HepG2 (cell line): ENCODE measurements around the gene NUBP2. TPM values are rescaled to one million over a fixed set of nuclear protein-coding genes. Genes with fewer than 3 reads are reported as not detected.

ENCODE experiments used
- ATAC-seq: fragments of 200-7000 bp; cut with Tn5 transposase; 3 replicates; pipeline ENCODE4 v1.9.1; 2020; ENCODE audit warnings: mild to moderate bottlenecking, moderate library complexity
- BruUV-seq: library from RNA; stranded (reverse); fragments of 400-500 nt; replicated peaks from 2 replicates; lab custom pipeline; 2021; lab: Mats Ljungman, UMichigan
- CTCF ChIA-PET: fragments of 300-600 bp; formaldehyde crosslinking; extraction: SDS; loops from one replicate; lab custom pipeline; 2021; ENCODE audit warnings: low total read pairs, inconsistent platforms, low intra/inter-chr PET ratio; lab: Yijun Ruan, JAX
- POLR2A ChIA-PET: fragments of 350-600 bp; sonication (Branson Sonifier 250); formaldehyde crosslinking; loops from one replicate; lab custom pipeline; 2020; ENCODE audit warnings: antibody characterized with exemption, inconsistent platforms; lab: Yijun Ruan, JAX
- DNase-seq: peaks from one replicate; pipeline ENCODE4 v3.0.0-alpha.2; 2015; ENCODE audit warnings: low spot score
- FAIRE-seq: peaks from 3 replicates; lab custom pipeline; 2011; peaks lifted over from hg19 to GRCh38; lab: Jason Lieb, UNC
- H2AFZ ChIP-seq: one replicate; pipeline ENCODE4 v1.6.1; 2011; ENCODE audit warnings: low read length, inconsistent platforms
- H3K27ac ChIP-seq: fragments of 300-600 bp; 3 replicates; pipeline ENCODE4 v1.8.0; 2011; ENCODE audit warnings: mixed run types, mild to moderate bottlenecking, mixed read lengths, low read length, inconsistent platforms; ENCODE audit not compliant: insufficient read depth; ENCODE audit errors: extremely low read length
- H3K27me3 ChIP-seq, 2 experiments: fragments of 200-600 bp in 1 of 2; 2 replicates in 1 of 2; 3 replicates in 1 of 2; pipeline versions ENCODE4 v1.6.0 to v1.8.0; 2011; ENCODE audit warnings: low read length in 2 of 2, mild to moderate bottlenecking in 2 of 2, moderate library complexity in 2 of 2, inconsistent platforms in 1 of 2; ENCODE audit not compliant: insufficient read depth in 2 of 2, control insufficient read depth in 1 of 2
- H3K36me3 ChIP-seq, 2 experiments: fragments of 200-600 bp in 1 of 2; replicated peaks in 1 of 2; 2 replicates in 1 of 2; 3 replicates in 1 of 2; pipeline versions ENCODE4 v1.5.1 to v1.8.0; 2011; ENCODE audit warnings: low read length in 2 of 2, inconsistent platforms in 1 of 2; ENCODE audit not compliant: insufficient read depth in 2 of 2, control insufficient read depth in 1 of 2
- H3K4me1 ChIP-seq: 2 replicates; pipeline ENCODE4 v1.5.1; 2012; ENCODE audit warnings: low read length, inconsistent platforms; ENCODE audit not compliant: insufficient read depth
- H3K4me2 ChIP-seq: 2 replicates; pipeline ENCODE4 v1.6.0; 2011; ENCODE audit warnings: low read depth, low read length, inconsistent platforms
- H3K4me3 ChIP-seq, 3 experiments: fragments of 200-600 bp in 1 of 3; sonication (generic), shearing (Covaris generic) in 1 of 3; replicated peaks in 1 of 3; 2 replicates each; pipeline ENCODE4 v1.5.1; 2011 to 2016; ENCODE audit warnings: low read length in 3 of 3, inconsistent platforms in 2 of 3, low read depth in 2 of 3, mild to moderate bottlenecking in 2 of 3, control low read depth in 1 of 3, mixed read lengths in 1 of 3; ENCODE audit not compliant: insufficient read depth in 1 of 3
- H3K79me2 ChIP-seq: one replicate; pipeline ENCODE4 v1.6.1; 2011; ENCODE audit warnings: low read length, inconsistent platforms; ENCODE audit not compliant: insufficient read depth
- H3K9ac ChIP-seq: 2 replicates; pipeline ENCODE4 v1.6.0; 2011; ENCODE audit warnings: mild to moderate bottlenecking, low read depth, low read length, inconsistent platforms; ENCODE audit not compliant: insufficient read depth
- H3K9me3 ChIP-seq: 2 replicates; pipeline ENCODE4 v1.5.1; 2012; ENCODE audit warnings: mild to moderate bottlenecking, low read length
- H4K20me1 ChIP-seq: 2 replicates; pipeline ENCODE4 v1.6.0; 2011; ENCODE audit warnings: inconsistent platforms, mild to moderate bottlenecking, low read length, moderate library complexity; ENCODE audit not compliant: insufficient read depth
- AGO2 ChIP-seq: fragments of 200-400 bp; formaldehyde crosslinking; optimal IDR thresholded peaks from 2 replicates; pipeline ENCODE3; 2017; ENCODE audit warnings: mild to moderate bottlenecking, low read depth, low read length, moderate library complexity
- ATF7-NPFF ChIP-seq: sonication (generic); formaldehyde crosslinking; IDR thresholded peaks from 2 replicates; pipeline ENCODE4 v1.8.1; 2023; ENCODE audit warnings: mild to moderate bottlenecking, low read depth, missing genetic modification reagents, moderate library complexity
- CREM ChIP-seq, 2 experiments: sonication (generic) in 1 of 2; formaldehyde crosslinking in 1 of 2; IDR thresholded peaks; 2 replicates each; pipeline versions ENCODE4 v1.4.0 to v1.6.1; 2016 to 2020; ENCODE audit warnings: antibody characterized with exemption in 1 of 2, mild to moderate bottlenecking in 1 of 2, missing genetic modification reagents in 1 of 2
- FOSL1 ChIP-seq: sonication (generic); formaldehyde crosslinking; IDR thresholded peaks from 2 replicates; pipeline ENCODE4 v1.9.0; 2021; ENCODE audit warnings: missing genetic modification reagents, borderline replicate concordance
- GFI1 ChIP-seq: sonication (generic); formaldehyde crosslinking; IDR thresholded peaks from 2 replicates; pipeline ENCODE4 v1.5.0; 2020; ENCODE audit warnings: missing genetic modification reagents, mild to moderate bottlenecking, borderline replicate concordance
- HNF4A ChIP-seq: sonication (generic); formaldehyde crosslinking; IDR thresholded peaks from 2 replicates; pipeline ENCODE4 v1.4.0; 2020; ENCODE audit warnings: missing genetic modification reagents
- HNRNPUL1 ChIP-seq: fragments of 200-400 bp; formaldehyde crosslinking; IDR thresholded peaks from 2 replicates; pipeline ENCODE4 v1.6.1; 2017; ENCODE audit warnings: low read depth, mild to moderate bottlenecking, low read length, moderate library complexity
- HOXA5 ChIP-seq: sonication (generic); formaldehyde crosslinking; IDR thresholded peaks from 2 replicates; pipeline ENCODE4 v1.4.0; 2020; ENCODE audit warnings: missing genetic modification reagents
- KLF16 ChIP-seq, 2 experiments: sonication (generic) in 1 of 2; formaldehyde crosslinking in 1 of 2; IDR thresholded peaks; 2 replicates each; pipeline versions ENCODE4 v1.6.1 to v1.8.0; 2016 to 2023; ENCODE audit warnings: missing genetic modification reagents in 2 of 2, missing compliant biosample characterization in 1 of 2
- PHB2 ChIP-seq: fragments of 450-650 bp; IDR thresholded peaks from 2 replicates; pipeline ENCODE4 v1.6.1; 2018; ENCODE audit not compliant: partially characterized antibody
- SSRP1 ChIP-seq: IDR thresholded peaks from 2 replicates; pipeline ENCODE4 v1.6.1; 2016; ENCODE audit warnings: control low read depth
- STAT5B ChIP-seq: sonication (generic); formaldehyde crosslinking; IDR thresholded peaks from 2 replicates; pipeline ENCODE4 v1.4.0; 2020; ENCODE audit warnings: missing genetic modification reagents
- ZNF615 ChIP-seq: sonication (generic); formaldehyde crosslinking; IDR thresholded peaks from 2 replicates; pipeline ENCODE4 v1.5.0; 2020; ENCODE audit warnings: mild to moderate bottlenecking, missing genetic modification reagents, borderline replicate concordance
- ZNF773 ChIP-seq: sonication (generic); formaldehyde crosslinking; IDR thresholded peaks from 2 replicates; pipeline ENCODE4 v1.4.0; 2020; ENCODE audit warnings: missing genetic modification reagents, borderline replicate concordance
- WGBS: methylation state at CpG from one replicate; pipeline ENCODE4 v1.1.6; 2017; ENCODE audit warnings: low lambda C conversion rate; 5-methylcytosine and 5-hydroxymethylcytosine counted together
- in situ Hi-C: cut with HindIII; loops from 2 replicates; pipeline ENCODE4 v1.10.0; 2017; ENCODE audit warnings: low pct_unique_long_range_greater_than_20kb; ENCODE audit not compliant: extremely low pct_ligation_motif_present
- intact Hi-C: fragments of 100-400 bp; cut with micrococcal nuclease; formaldehyde crosslinking; loops from one replicate; pipeline ENCODE4 v1.10.0; 2022; ENCODE audit not compliant: unreplicated experiment
- polyA plus RNA-seq, 8 experiments: library from polyadenylated mRNA; depleted of rRNA in 3 of 8; stranded (reverse) in 7 of 8; unstranded in 1 of 8; fragments of >200 nt; fragmentation: Illumina TruSeq in 4 of 8; extraction: Trizol in 4 of 8; gene quantifications; 2 replicates each; pipeline versions ENCODE4 v1.2.1 to v1.2.3, GENCODE V29; 2011 to 2016; ENCODE audit warnings: low read depth in 4 of 8, missing spikeins in 1 of 8, mixed read lengths in 1 of 8; ENCODE audit not compliant: insufficient read depth in 1 of 8
- total RNA-seq, 5 experiments: library from RNA; depleted of rRNA; stranded (reverse); fragments of >200 nt; fragmentation: Illumina TruSeq; extraction: Trizol; gene quantifications; 2 replicates each; pipeline ENCODE4 v1.2.3, GENCODE V29; 2016; ENCODE audit warnings: low read depth in 1 of 5
- TF ChIP-seq, protein P1 (sequence below): sonication (generic); formaldehyde crosslinking; IDR thresholded peaks from 2 replicates; pipeline ENCODE4 v1.5.1; 2020; ENCODE audit warnings: missing genetic modification reagents, mild to moderate bottlenecking, borderline replicate concordance
- TF ChIP-seq, protein P2 (sequence below): IDR thresholded peaks from 2 replicates; pipeline ENCODE4 v1.6.1; 2016; ENCODE audit warnings: low read depth, borderline replicate concordance

The NUBP2 gene
- total and polyA plus RNA-seq, 2 of the 13 experiments (the other 11 are each of a cell fraction or from before 2014, with no cell fraction given), result 25.7 to 61.5 TPM

DNA sequence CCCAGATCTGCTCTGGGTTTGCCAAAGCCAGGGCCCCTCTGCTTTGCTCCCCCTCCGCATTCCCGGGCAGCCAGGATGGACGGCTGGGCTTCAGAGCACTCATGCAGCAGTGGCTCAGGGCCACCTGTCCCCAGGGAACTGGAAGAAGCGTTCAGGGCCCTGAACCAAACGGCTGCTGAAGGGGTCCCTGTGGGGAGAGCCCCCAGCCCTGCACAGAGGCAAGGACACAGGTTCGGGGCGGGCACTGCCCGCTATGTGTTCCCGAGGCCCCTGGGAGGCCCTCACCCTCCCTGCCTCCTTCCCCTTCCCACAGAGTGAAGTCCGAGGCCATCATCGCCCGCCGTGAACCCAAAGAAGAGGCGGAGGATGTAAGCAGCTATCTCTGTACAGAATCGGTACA is 21.8 kb upstream of the NUBP2 start:
- DNase-seq (no peak), FAIRE-seq (no peak), ATAC-seq (no peak)
- no peaks in the 10 kb centered on the region for H4K20me1 ChIP-seq
- H3K4me1 ChIP-seq, result peaks cover 10% of the 10 kb centered on the region
- H3K36me3 ChIP-seq, result peaks cover 20 to 35% of the 10 kb centered on the region in 2 experiments; a peak in 4 of 5 replicates
- BruUV-seq, result no TSS peak
- intact Hi-C loops, result no loop called here
- H2AFZ ChIP-seq, result no peak overlapping the region
- H3K27me3 ChIP-seq, result no peaks in the 10 kb centered on the region
- H3K4me3 ChIP-seq, result no peak overlapping the region
- 96% methylated on average over 5 of the region's 15 CpGs for WGBS
- POLR2A ChIA-PET, result no interaction called here
- no peak overlapping the region for H3K9ac ChIP-seq
- no peaks in the 10 kb centered on the region for H3K79me2 ChIP-seq
- H3K9me3 ChIP-seq, result no peaks in the 10 kb centered on the region
- H3K4me2 ChIP-seq, result no peak overlapping the region
- TF ChIP-seq FOSL1 (CRISPR knock-in tag), result no peak
- no peak for TF ChIP-seq PHB2
- TF ChIP-seq SSRP1, result no peak
- TF ChIP-seq ZNF773 (CRISPR knock-in tag), result no peak
- TF ChIP-seq STAT5B (CRISPR knock-in tag), result no peak
- peak; percentile 26 for TF ChIP-seq AGO2
- no peak for TF ChIP-seq KLF16 (CRISPR knock-in tag; IDR thresholded peaks at IDR 0.05)
- CTCF ChIA-PET, result no interaction called here
- in situ Hi-C loops, result no loop called here
- no peak overlapping the region for H3K27ac ChIP-seq

- FAIRE-seq, result no peak
- Histone ChIP-seq H3K27me3 (no peaks in the 10 kb centered on the region), H3K4me2 (no peak overlapping the region), H2AFZ (no peak overlapping the region), H3K36me3 (peaks cover 20 to 34% of the 10 kb centered on the region in 2 experiments; a peak in 4 of 5 replicates), H4K20me1 (no peaks in the 10 kb centered on the region), H3K4me3 (no peak overlapping the region), H3K79me2 (no peaks in the 10 kb centered on the region), H3K9ac (no peak overlapping the region), H3K27ac (no peak overlapping the region), H3K9me3 (no peaks in the 10 kb centered on the region), H3K4me1 (peaks cover 10% of the 10 kb centered on the region)
- ChIA-PET POLR2A (no interaction called here), CTCF (no interaction called here)
- WGBS, result 96% methylated on average over 8 of the region's 15 CpGs
- no peak for ATAC-seq
- in situ Hi-C loops, result no loop called here
- DNase-seq, result no peak
- intact Hi-C loops, result no loop called here
- TF ChIP-seq ZNF615 (CRISPR knock-in tag) (no peak), CREM (IDR thresholded peaks at IDR 0.05) (no peak), CREM (CRISPR knock-in tag; IDR thresholded peaks at IDR 0.05) (no peak), HNF4A (no peak), HNRNPUL1 (no peak), GFI1 (no peak), ATF7-NPFF (CRISPR knock-in tag) (no peak), HOXA5 (no peak)
- TF ChIP-seq, protein P1, sequence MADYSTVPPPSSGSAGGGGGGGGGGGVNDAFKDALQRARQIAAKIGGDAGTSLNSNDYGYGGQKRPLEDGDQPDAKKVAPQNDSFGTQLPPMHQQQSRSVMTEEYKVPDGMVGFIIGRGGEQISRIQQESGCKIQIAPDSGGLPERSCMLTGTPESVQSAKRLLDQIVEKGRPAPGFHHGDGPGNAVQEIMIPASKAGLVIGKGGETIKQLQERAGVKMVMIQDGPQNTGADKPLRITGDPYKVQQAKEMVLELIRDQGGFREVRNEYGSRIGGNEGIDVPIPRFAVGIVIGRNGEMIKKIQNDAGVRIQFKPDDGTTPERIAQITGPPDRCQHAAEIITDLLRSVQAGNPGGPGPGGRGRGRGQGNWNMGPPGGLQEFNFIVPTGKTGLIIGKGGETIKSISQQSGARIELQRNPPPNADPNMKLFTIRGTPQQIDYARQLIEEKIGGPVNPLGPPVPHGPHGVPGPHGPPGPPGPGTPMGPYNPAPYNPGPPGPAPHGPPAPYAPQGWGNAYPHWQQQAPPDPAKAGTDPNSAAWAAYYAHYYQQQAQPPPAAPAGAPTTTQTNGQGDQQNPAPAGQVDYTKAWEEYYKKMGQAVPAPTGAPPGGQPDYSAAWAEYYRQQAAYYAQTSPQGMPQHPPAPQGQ, result no peak
- TF ChIP-seq, protein P2, sequence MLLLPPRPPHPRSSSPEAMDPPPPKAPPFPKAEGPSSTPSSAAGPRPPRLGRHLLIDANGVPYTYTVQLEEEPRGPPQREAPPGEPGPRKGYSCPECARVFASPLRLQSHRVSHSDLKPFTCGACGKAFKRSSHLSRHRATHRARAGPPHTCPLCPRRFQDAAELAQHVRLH, result no peak
- BruUV-seq, result no TSS peak
Measured at GRCh38 chr16:1761751-1762150, 21.0 kb upstream of the NUBP2 start.
